ENCODE results near the gene SRGAP2B.
"Not testable (repeated sequence)": the region's sequence is repeated elsewhere in the genome, so short reads cannot be mapped to it uniquely, and the experiment has no call there.

DNA sequence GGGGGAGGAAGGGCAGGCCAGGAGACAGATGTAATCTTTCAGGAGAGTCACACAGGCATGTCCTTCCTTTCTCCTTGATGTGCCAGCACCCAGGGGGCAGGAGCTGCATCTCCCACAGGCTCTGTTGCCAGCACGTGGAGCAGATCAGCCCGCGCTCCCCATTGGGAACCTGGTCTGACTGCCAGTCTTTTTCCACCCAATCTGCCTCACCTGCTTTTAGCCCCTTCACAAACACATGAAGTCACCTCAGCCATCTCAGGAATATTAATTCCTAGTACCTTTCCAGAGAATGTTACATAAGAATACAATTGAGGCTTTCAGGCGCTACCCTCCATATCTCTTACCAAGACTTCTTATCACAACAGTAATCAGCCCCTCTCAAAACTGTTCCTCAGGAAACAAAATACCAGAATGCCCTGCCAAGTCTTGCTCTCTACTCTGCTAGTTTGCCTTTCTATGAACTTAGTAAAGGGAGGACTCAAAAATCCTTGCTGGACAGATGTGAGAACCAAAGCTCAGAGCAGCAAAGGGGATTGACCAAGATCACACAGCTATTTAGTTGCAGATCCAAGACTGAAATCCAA lies 94.3 kb downstream of the SRGAP2B start:
- TF ChIP-seq, protein P1, sequence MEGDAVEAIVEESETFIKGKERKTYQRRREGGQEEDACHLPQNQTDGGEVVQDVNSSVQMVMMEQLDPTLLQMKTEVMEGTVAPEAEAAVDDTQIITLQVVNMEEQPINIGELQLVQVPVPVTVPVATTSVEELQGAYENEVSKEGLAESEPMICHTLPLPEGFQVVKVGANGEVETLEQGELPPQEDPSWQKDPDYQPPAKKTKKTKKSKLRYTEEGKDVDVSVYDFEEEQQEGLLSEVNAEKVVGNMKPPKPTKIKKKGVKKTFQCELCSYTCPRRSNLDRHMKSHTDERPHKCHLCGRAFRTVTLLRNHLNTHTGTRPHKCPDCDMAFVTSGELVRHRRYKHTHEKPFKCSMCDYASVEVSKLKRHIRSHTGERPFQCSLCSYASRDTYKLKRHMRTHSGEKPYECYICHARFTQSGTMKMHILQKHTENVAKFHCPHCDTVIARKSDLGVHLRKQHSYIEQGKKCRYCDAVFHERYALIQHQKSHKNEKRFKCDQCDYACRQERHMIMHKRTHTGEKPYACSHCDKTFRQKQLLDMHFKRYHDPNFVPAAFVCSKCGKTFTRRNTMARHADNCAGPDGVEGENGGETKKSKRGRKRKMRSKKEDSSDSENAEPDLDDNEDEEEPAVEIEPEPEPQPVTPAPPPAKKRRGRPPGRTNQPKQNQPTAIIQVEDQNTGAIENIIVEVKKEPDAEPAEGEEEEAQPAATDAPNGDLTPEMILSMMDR (IDR thresholded peaks at IDR 0.05): not testable (repeated sequence)
- TF ChIP-seq POLR2A (IDR thresholded peaks at IDR 0.05; ENCODE audit: low read depth); POLR2AphosphoS5 (IDR thresholded peaks at IDR 0.05): not testable (repeated sequence)

Measured in esophagus muscularis mucosa (tissue), 3 donors.